ENCODE measurements around the gene HMGB3. TPM values are rescaled to one million over a fixed set of nuclear protein-coding genes. Genes with fewer than 3 reads are reported as not detected.

HMGB3 gene
- 10 to 100 TPM in 3 of 4 donors, 1 to 10 TPM in 1; 6.5 to 19.6 (median 12.9) TPM for total RNA-seq

DNA sequence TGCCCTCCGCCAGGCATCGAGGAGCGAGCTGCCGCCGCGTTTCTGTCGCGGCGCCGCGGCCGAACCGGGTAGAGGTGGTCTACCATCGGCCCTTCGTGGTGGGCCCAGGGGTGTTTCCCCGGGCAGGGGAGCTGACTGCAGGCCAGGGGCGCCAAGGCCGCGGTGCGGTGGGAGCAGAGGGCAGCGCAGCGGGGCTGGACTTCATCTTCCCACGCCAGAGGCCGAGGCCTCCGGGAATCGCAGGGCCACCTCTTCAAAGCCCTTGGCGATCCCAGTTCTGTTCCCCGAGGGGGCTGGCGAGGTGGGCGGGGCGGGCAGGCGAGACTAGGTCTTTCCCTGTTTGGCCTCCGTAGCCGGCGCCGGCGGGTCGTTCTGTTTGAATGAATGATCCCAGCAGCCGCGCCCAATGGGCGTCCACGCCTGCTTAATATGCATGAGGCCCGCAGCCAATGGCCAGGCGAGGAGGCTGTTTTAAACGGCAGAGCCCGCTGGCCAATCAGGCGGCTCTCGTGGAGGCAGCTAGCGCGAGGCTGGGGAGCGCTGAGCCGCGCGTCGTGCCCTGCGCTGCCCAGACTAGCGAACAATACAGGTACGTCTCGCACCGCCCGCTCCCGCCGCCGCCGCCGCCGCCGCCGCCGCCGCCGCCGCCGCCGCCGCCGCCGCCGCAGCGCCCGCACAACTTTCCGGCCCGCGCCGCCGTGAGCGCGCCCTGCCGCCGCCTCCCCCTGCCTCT is at the start of gene HMGB3:
Gene HMGB3, plus strand, starts transcription at position 548 of the 733 bp plus-strand sequence. CDS start 2,265 bp downstream, outside the sequence.
- Histone ChIP-seq H3K27me3 (no peaks in the 10 kb centered on the region), H3K4me3 (peak within 1 kb of the TSS; percentile 63), H3K9me3 (no peaks in the 10 kb centered on the region), H3K27ac (peak within 1 kb of the TSS; percentile 73), H3K4me1 (no peaks in the 10 kb centered on the region), H3K36me3 (no peaks in the 10 kb centered on the region)
- WGBS, result 36% methylated on average over 39 of the region's 90 CpGs
- peak; percentile 85 to 86 for DNase-seq (ENCODE audit: low spot score in 2 of 2)
- TF ChIP-seq EP300 (IDR thresholded peaks at IDR 0.05), result no peak
- TF ChIP-seq, protein P1, sequence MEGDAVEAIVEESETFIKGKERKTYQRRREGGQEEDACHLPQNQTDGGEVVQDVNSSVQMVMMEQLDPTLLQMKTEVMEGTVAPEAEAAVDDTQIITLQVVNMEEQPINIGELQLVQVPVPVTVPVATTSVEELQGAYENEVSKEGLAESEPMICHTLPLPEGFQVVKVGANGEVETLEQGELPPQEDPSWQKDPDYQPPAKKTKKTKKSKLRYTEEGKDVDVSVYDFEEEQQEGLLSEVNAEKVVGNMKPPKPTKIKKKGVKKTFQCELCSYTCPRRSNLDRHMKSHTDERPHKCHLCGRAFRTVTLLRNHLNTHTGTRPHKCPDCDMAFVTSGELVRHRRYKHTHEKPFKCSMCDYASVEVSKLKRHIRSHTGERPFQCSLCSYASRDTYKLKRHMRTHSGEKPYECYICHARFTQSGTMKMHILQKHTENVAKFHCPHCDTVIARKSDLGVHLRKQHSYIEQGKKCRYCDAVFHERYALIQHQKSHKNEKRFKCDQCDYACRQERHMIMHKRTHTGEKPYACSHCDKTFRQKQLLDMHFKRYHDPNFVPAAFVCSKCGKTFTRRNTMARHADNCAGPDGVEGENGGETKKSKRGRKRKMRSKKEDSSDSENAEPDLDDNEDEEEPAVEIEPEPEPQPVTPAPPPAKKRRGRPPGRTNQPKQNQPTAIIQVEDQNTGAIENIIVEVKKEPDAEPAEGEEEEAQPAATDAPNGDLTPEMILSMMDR (IDR thresholded peaks at IDR 0.05), result no peak
- no peak for TF ChIP-seq POLR2AphosphoS5 (IDR thresholded peaks at IDR 0.05)
- TF ChIP-seq POLR2A (IDR thresholded peaks at IDR 0.05), result no peak

- Histone ChIP-seq H3K9me3 (no peaks in the 10 kb centered on the region), H3K4me1 (no peaks in the 10 kb centered on the region), H3K27me3 (no peaks in the 10 kb centered on the region), H3K4me3 (no peak overlapping the region), H3K36me3 (no peaks in the 10 kb centered on the region), H3K27ac (no peak overlapping the region)
- no peak for DNase-seq (ENCODE audit: low spot score in 2 of 2)
- TF ChIP-seq POLR2A (IDR thresholded peaks at IDR 0.05) (no peak), EP300 (IDR thresholded peaks at IDR 0.05) (no peak), POLR2AphosphoS5 (IDR thresholded peaks at IDR 0.05) (no peak)
- TF ChIP-seq, protein P1 (IDR thresholded peaks at IDR 0.05), result no peak
- 63% methylated on average over 5 of the region's 5 CpGs for WGBS
Observed at GRCh38 chrX:150933945-150934350, 49.2 kb upstream of the HMGB3 start.

DNA sequence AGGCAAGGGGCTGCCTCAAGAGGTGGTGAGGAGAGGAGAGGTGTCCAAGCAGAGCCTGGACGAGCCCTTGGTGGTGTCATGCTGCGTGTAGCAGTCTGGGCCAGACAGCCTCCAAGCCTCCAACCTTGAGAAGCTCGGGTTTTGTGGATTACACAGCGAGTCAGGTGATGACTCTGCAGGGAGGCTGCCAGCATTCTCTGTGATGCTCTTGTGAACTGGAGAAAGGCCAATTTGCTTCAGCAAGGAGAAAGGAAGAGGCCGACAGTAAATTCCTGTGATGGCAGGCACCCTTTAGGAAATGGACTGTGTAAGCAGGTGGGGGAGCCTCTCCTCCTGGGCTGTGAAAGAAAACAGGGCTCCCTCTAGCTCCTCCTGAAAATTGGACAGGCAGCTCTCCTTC is 48.7 kb upstream of the HMGB3 start:
- WGBS, result 36% methylated on average over 5 of the region's 5 CpGs
- TF ChIP-seq EP300 (IDR thresholded peaks at IDR 0.05) (no peak), POLR2AphosphoS5 (IDR thresholded peaks at IDR 0.05) (no peak), POLR2A (IDR thresholded peaks at IDR 0.05) (no peak)
- TF ChIP-seq, protein P1 (IDR thresholded peaks at IDR 0.05), result no peak
- DNase-seq (ENCODE audit: low spot score in 2 of 2), result no peak
- no peak overlapping the region for H3K27ac ChIP-seq
- no peaks in the 10 kb centered on the region for H3K36me3 ChIP-seq
- H3K27me3 ChIP-seq, result no peaks in the 10 kb centered on the region
- H3K4me3 ChIP-seq, result no peak overlapping the region
- no peaks in the 10 kb centered on the region for H3K9me3 ChIP-seq
- H3K4me1 ChIP-seq, result no peaks in the 10 kb centered on the region

DNA sequence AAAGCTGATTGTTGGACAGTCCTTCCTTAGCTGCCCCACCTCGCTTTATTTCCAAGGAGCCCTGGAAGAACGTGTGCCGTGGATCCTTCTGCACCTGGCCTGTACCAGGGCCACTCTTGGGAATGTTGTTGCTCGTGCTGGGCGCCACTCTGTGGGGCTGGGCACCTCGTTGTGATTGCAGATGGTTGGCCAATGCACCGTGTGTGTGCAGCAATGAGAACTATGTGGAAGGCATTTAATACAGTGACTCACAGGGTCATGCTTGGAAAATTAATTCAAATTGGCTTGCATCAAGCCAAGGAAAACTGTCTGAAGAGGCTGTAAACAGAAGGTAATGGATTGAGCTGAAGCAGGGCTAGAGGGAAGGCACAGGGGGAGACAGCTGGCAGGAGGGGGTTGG is 47.7 kb upstream of the HMGB3 start:
- Histone ChIP-seq H3K4me3 (no peak overlapping the region), H3K9me3 (no peaks in the 10 kb centered on the region), H3K36me3 (no peaks in the 10 kb centered on the region), H3K4me1 (no peaks in the 10 kb centered on the region), H3K27ac (no peak overlapping the region), H3K27me3 (no peaks in the 10 kb centered on the region)
- WGBS, result 45% methylated on average over 7 of the region's 7 CpGs
- TF ChIP-seq, protein P1 (IDR thresholded peaks at IDR 0.05), result no peak
- no peak for DNase-seq (ENCODE audit: low spot score in 2 of 2)

DNA sequence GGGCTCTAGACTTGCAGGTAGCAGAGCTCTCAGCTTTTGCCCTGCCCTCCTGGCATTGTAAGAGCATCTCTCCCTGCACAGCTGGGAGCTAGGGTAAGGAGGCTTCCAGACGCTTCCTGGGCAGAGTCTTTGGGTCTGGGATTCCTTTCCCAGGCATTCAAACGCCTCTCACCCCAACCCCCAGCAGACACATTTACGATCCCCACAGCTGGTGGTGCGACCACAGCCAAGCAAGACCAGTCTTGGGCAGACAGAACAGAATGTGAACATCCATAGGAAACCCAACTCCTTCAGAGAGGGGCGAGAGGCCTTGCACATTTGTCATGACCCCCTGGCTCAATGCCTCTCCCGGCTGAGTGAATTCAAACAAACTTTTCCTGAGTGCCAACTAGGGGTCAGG is 46.6 kb upstream of the HMGB3 start:
- no peak for TF ChIP-seq EP300 (IDR thresholded peaks at IDR 0.05)
- TF ChIP-seq POLR2A (IDR thresholded peaks at IDR 0.05), result no peak
- no peak for TF ChIP-seq POLR2AphosphoS5 (IDR thresholded peaks at IDR 0.05)
- TF ChIP-seq, protein P1 (IDR thresholded peaks at IDR 0.05), result no peak
- Histone ChIP-seq H3K27ac (no peak overlapping the region), H3K9me3 (no peaks in the 10 kb centered on the region), H3K27me3 (no peaks in the 10 kb centered on the region), H3K36me3 (no peaks in the 10 kb centered on the region), H3K4me3 (no peak overlapping the region), H3K4me1 (no peaks in the 10 kb centered on the region)
- no peak for DNase-seq (ENCODE audit: low spot score in 2 of 2)
- WGBS, result 49% methylated on average over 4 of the region's 6 CpGs
